ENCODE results near the gene ADARB1.

DNA sequence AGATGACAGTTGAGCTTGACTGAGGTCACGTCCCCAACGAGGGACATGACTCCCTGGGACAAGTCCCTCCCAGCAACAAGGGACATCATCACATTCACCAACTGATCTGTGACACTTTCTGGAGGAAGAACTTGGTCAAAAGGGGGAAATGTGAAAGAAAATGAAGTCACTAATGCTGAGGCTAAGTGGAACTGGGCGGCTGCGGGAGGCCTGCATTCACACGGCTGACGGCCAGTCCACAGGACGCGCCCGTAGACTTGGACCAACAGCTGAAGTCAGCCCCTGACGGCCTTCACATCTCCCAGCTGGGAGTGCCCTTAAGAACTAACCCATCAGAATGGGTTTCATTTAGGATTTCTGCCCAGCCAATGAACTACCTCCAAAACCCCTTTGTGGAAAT, 186.7 kb downstream of the ADARB1 start:
- TF ChIP-seq, protein P1, sequence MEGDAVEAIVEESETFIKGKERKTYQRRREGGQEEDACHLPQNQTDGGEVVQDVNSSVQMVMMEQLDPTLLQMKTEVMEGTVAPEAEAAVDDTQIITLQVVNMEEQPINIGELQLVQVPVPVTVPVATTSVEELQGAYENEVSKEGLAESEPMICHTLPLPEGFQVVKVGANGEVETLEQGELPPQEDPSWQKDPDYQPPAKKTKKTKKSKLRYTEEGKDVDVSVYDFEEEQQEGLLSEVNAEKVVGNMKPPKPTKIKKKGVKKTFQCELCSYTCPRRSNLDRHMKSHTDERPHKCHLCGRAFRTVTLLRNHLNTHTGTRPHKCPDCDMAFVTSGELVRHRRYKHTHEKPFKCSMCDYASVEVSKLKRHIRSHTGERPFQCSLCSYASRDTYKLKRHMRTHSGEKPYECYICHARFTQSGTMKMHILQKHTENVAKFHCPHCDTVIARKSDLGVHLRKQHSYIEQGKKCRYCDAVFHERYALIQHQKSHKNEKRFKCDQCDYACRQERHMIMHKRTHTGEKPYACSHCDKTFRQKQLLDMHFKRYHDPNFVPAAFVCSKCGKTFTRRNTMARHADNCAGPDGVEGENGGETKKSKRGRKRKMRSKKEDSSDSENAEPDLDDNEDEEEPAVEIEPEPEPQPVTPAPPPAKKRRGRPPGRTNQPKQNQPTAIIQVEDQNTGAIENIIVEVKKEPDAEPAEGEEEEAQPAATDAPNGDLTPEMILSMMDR (conservative IDR thresholded peaks at IDR 0.05; ENCODE audit: low read depth, low read length): no peak
- TF ChIP-seq EZH2phosphoT487 (IDR thresholded peaks at IDR 0.05; ENCODE audit: borderline replicate concordance, low read length): no peak

Data from PC-3 (cell line).